HuH-7.5 (cell line): Measurements from ENCODE around the gene CENPW.

Experiments
- DNase-seq: peaks from one replicate; pipeline ENCODE4 v3.0.0; 2011; ENCODE audit warnings: low spot score

The CENPW gene

GRCh38 chr6:126373344-126373743 lies 33.4 kb downstream of the CENPW start:
- DNase-seq = no peak

DNA sequence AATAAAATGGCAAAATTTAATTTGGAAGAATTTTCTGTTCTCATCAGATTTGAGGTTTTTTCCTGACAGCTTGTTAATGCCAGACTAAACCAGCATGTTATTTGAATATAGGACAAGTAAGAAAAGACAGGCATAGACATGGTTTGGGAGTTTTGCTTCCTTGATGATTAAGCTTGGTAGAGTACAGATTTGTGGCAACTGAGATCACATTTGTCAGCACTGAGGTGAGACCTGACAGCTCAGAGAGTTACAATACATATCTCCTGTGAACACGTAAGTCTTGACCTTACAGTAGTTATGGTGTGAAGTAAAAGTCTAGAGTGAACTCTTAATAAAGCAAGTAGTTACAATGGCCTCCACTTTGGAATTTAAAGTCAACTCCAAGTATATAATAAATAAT lies 34.5 kb downstream of the CENPW start:
- DNase-seq = no peak

DNA sequence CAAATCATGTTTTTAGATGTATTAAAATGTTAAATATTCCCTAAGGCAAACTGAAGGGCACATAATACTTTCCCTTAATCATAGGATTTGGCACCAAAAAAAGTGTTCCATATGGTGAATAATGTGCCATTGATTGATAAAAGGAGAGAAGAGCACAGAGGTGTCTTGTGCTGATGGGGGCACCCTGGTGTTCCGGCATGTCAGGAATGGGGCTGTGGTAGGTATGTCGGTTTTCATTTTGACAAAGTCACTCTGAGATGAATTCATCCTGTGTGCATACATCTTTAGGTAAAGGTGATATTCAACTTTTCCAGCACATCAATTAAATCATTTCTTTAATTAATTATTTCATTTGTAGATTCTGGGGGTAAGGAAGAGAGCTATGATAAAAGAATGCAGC lies 36.8 kb downstream of the CENPW start:
- DNase-seq = no peak

DNA sequence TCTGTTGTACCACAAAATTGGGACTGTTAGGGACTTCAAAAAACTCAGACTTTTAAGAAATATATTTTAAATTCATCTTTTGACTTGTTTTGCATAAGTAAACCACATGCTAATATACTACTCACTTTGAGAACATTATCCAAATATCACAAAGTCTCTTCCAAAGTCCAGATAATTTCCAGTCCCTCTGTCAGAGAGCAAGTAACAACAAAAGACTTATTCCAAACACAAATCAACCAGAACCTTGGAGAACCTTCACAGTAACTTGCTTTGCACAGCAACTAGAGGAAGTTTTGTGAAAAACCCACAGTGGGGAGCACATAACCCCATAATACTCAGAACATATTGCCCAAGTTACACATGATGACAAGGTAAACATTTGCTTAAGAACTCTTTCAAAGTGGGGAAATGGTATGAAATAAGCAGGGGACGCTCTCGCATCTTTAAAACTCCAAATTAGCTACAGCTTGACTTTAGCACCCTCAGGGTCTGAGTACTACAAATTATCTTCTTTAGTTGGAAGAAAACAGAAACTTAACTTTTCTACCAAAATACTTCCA lies 37.8 kb downstream of the CENPW start:
- peak; percentile 6 for DNase-seq

DNA sequence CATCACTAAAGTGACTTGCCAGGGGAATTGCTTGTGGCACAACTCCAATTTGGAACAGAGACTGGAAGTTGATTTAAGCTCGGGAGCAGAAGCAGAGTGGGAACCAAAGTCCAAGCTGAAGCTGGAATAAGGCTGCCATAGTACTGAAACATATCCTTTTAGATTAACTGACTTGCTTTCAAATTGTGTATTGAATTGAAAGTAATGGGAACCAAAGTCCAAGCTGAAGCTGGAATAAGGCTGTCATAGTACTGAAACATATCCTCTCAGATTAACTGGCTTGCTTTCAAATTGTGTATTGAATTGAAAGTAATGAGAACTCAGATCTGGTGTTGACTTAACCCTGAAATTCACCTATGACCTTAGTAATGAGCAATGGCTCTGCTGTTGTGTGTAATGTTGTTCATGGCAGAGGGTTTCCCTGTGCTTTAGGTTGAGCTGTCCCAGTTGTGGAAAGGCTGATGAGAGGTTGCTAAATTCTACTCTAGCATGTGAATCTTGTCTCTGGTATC lies 40.2 kb downstream of the CENPW start:
- peak; percentile 25 for DNase-seq

DNA sequence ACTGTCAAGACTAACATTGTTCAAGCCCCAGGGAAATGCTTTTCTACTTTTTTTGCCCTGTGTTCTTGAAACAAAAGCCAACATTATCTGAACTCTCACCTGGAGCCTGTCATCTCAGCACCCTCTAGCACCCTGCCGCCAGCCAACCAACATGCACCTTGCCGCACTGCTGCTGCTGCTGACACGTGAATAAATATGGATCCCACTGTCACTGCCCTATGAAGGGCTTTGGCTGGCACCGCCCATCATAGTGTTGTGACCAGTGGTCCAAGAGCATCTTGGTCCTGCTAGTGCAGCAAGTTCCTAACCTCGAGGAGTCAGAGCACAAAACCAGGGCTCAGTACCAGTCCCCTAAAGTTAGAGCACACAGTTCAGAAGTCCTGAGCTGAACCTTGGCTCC lies 41.6 kb downstream of the CENPW start:
- DNase-seq = no peak

DNA sequence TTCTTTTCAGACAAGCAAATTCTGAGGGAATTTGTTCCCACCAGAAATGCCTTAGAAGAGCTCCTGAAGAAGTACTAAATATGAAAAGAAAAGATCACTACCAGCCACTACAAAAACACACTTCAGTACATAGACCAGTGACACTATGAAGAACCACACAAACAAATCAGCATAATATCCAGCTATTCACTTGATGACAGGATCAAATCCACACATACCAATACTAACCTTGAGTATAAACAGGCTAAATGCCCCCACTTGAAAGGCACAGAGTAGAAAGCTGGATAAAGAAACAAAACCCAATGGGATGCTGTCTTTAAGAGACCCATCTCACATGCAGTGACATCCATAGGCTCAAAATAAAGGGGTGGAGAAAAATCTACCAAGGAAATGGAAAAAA lies 43.3 kb downstream of the CENPW start:
- DNase-seq = no peak

- DNase-seq = no peak
These were observed 45.6 kb downstream of the CENPW start for GRCh38 chr6:126385536-126385935.

- DNase-seq = no peak
These were observed 48.2 kb downstream of the CENPW start for GRCh38 chr6:126388104-126388598.

DNA sequence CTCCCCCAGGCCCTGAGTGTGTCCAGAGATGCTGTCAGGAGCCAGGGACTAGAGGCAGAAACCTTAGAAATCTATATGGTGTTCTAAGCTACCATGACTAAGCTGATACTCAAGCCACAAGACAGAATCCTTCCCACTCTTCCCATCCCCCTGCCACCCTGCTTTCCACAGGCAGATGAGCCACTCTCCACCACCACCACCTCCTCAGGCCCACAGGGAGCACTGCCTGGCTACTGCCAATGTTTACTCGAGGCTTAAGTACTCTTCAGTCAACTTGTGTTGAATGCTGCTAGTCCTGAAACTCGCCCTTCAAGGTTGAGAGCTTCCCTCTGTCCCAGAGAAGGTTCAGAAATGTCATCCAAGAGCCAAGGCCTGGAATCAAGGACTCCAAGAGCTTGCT lies 56.2 kb downstream of the CENPW start:
- DNase-seq = no peak
